ENCODE data around the gene CTU2.

Gene CTU2

GRCh38 chr16:88686439-88687253 lies 19.7 kb upstream of the CTU2 start, which contains the start of gene SNAI3 (continued):
- TF ChIP-seq KLF1 (tag by site-specific recombination; IDR thresholded peaks at IDR 0.05) (peak; percentile 91), ZNF155 (tag by site-specific recombination; IDR thresholded peaks at IDR 0.05) (no peak), ZBTB8A (tag by site-specific recombination; IDR thresholded peaks at IDR 0.05) (no peak; the same call in 1 of the 2 replicates), SP3 (tag by site-specific recombination; IDR thresholded peaks at IDR 0.05) (peak; percentile 63; the same call in 1 of the 2 replicates), PRDM4 (tag by site-specific recombination; IDR thresholded peaks at IDR 0.05) (no peak), ZNF335 (tag by site-specific recombination; conservative IDR thresholded peaks at IDR 0.05) (peak; percentile 45; the same call in 1 of the 2 replicates), ZNF248 (tag by site-specific recombination; IDR thresholded peaks at IDR 0.05) (no peak), ZNF311 (tag by site-specific recombination; IDR thresholded peaks at IDR 0.05; ENCODE audit: borderline replicate concordance) (no peak), ZNF341 (tag by site-specific recombination; IDR thresholded peaks at IDR 0.05; ENCODE audit: low read depth) (no peak), TSHZ1 (tag by site-specific recombination; IDR thresholded peaks at IDR 0.05; ENCODE audit: borderline replicate concordance) (no peak), ZNF366 (tag by site-specific recombination; conservative IDR thresholded peaks at IDR 0.05) (no peak), ZFP69B (tag by site-specific recombination; IDR thresholded peaks at IDR 0.05) (no peak), ZNF621 (tag by site-specific recombination; IDR thresholded peaks at IDR 0.05) (no peak), ZNF184 (tag by site-specific recombination; IDR thresholded peaks at IDR 0.05) (no peak), SP7 (tag by site-specific recombination; IDR thresholded peaks at IDR 0.05) (peak; percentile 37), KLF17 (tag by site-specific recombination; IDR thresholded peaks at IDR 0.05) (peak; percentile 57), EGR2 (tag by site-specific recombination; IDR thresholded peaks at IDR 0.05; ENCODE audit: low read depth) (peak; percentile 65), ZNF19 (tag by site-specific recombination; IDR thresholded peaks at IDR 0.05; ENCODE audit: low read depth) (no peak), ZNF513 (tag by site-specific recombination; IDR thresholded peaks at IDR 0.05) (no peak), IKZF3 (tag by site-specific recombination; IDR thresholded peaks at IDR 0.05) (0 out of 2 replicates have a peak, but pooled peaks have one; percentile 5), ZNF677 (tag by site-specific recombination; IDR thresholded peaks at IDR 0.05) (no peak), ZNF600 (tag by site-specific recombination; IDR thresholded peaks at IDR 0.05) (0 out of 2 replicates have a peak, but pooled peaks have one; percentile 11), KLF9 (tag by site-specific recombination; IDR thresholded peaks at IDR 0.05; ENCODE audit: low read depth) (peak; percentile 75), ZNF214 (tag by site-specific recombination; IDR thresholded peaks at IDR 0.05; ENCODE audit: borderline replicate concordance) (no peak), AEBP2 (tag by site-specific recombination; IDR thresholded peaks at IDR 0.05; ENCODE audit: borderline replicate concordance) (no peak), GLIS2 (tag by site-specific recombination; IDR thresholded peaks at IDR 0.05) (peak; percentile 1; the same call in 1 of the 2 replicates), ZNF670 (tag by site-specific recombination; IDR thresholded peaks at IDR 0.05; ENCODE audit: low read depth) (no peak), ZBTB44 (tag by site-specific recombination; IDR thresholded peaks at IDR 0.05) (no peak)

Measured in HEK293 (cell line).